HepG2 (cell line): ENCODE results near the gene CYP4V2. TPM values are rescaled to one million over a fixed set of nuclear protein-coding genes. Genes with fewer than 3 reads are reported as not detected.
A peak's percentile ranks its signal among the peaks of the same experiment; 100 is the strongest.

Source experiments
- HNF4A ChIP-seq: sonication (generic); formaldehyde crosslinking; IDR thresholded peaks from 2 replicates; pipeline ENCODE4 v1.4.0; 2020; ENCODE audit warnings: missing genetic modification reagents
- MAFG ChIP-seq: sonication (generic); formaldehyde crosslinking; IDR thresholded peaks from 2 replicates; pipeline ENCODE4 v1.5.1; 2020; ENCODE audit warnings: mild to moderate bottlenecking, missing genetic modification reagents
- REST ChIP-seq, 2 experiments: IDR thresholded peaks; 2 replicates each; pipeline ENCODE4 v1.6.1; 2011 to 2012; ENCODE audit warnings: low read length in 2 of 2, borderline replicate concordance in 1 of 2, low read depth in 1 of 2, mild to moderate bottlenecking in 1 of 2, moderate library complexity in 1 of 2
- STAT5B ChIP-seq: sonication (generic); formaldehyde crosslinking; IDR thresholded peaks from 2 replicates; pipeline ENCODE4 v1.4.0; 2020; ENCODE audit warnings: missing genetic modification reagents
- ZBTB44 ChIP-seq: sonication (generic); formaldehyde crosslinking; IDR thresholded peaks from 2 replicates; pipeline ENCODE4 v1.4.0; 2020; ENCODE audit warnings: missing genetic modification reagents
- ZNF768 ChIP-seq: sonication (generic); formaldehyde crosslinking; IDR thresholded peaks from 2 replicates; pipeline ENCODE4 v1.4.0; 2020; ENCODE audit warnings: missing genetic modification reagents
- ZSCAN31 ChIP-seq: sonication (generic); formaldehyde crosslinking; IDR thresholded peaks from 2 replicates; pipeline ENCODE4 v1.5.0; 2020; ENCODE audit warnings: low read depth, mild to moderate bottlenecking, missing genetic modification reagents
- polyA plus RNA-seq, 8 experiments: library from polyadenylated mRNA; depleted of rRNA in 3 of 8; stranded (reverse) in 7 of 8; unstranded in 1 of 8; fragments of >200 nt; fragmentation: Illumina TruSeq in 4 of 8; extraction: Trizol in 4 of 8; gene quantifications; 2 replicates each; pipeline versions ENCODE4 v1.2.1 to v1.2.3, GENCODE V29; 2011 to 2016; ENCODE audit warnings: low read depth in 4 of 8, missing spikeins in 1 of 8, mixed read lengths in 1 of 8; ENCODE audit not compliant: insufficient read depth in 1 of 8
- total RNA-seq, 5 experiments: library from RNA; depleted of rRNA; stranded (reverse); fragments of >200 nt; fragmentation: Illumina TruSeq; extraction: Trizol; gene quantifications; 2 replicates each; pipeline ENCODE4 v1.2.3, GENCODE V29; 2016; ENCODE audit warnings: low read depth in 1 of 5

CYP4V2 gene
- total and polyA plus RNA-seq, 2 of the 13 experiments (the other 11 are each of a cell fraction or from before 2014, with no cell fraction given), result 4.7 to 7.2 TPM

- TF ChIP-seq MAFG (CRISPR knock-in tag) (no peak), HNF4A (peak; percentile 25; the same call in 1 of the 2 replicates), REST (IDR thresholded peaks at IDR 0.05; ENCODE audit: borderline replicate concordance in 1 of 2, low read depth in 1 of 2, low read length in 2 of 2) (no peak), ZBTB44 (CRISPR knock-in tag) (no peak), ZNF768 (CRISPR knock-in tag) (peak; percentile 33; the same call in 1 of the 2 replicates), ZSCAN31 (no peak), STAT5B (CRISPR knock-in tag) (no peak)
Measured at GRCh38 chr4:186226521-186227189, 35.3 kb downstream of the CYP4V2 start (continued).
